Activated naive CD4-positive, alpha-beta T cell treated with anti-CD3 and anti-CD28 coated beads for 36 hours (primary cell): ENCODE data around the gene SESN1. TPM values are rescaled to one million over a fixed set of nuclear protein-coding genes. Genes with fewer than 3 reads are reported as not detected.
"Not testable (repeated sequence)": the region's sequence is repeated elsewhere in the genome, so short reads cannot be mapped to it uniquely, and the experiment has no call there.

ENCODE experiments used
- CTCF ChIA-PET: fragments of 350-600 bp; sonication (Branson Sonifier 250); formaldehyde crosslinking; loops from one replicate; lab custom pipeline; 2021; ENCODE audit warnings: antibody characterized with exemption; lab: Charles Lee
- DNase-seq: peaks from one replicate; pipeline ENCODE4 v3.0.0-alpha.2; 2020
- H3K27ac Mint-ChIP-seq: one replicate; pipeline ENCODE4 v1.8.0; 2021; ENCODE audit warnings: mild to moderate bottlenecking, mixed read lengths
- H3K27me3 Mint-ChIP-seq: one replicate; pipeline ENCODE4 v1.8.0; 2021; ENCODE audit warnings: low read depth, mixed read lengths
- H3K36me3 Mint-ChIP-seq: one replicate; pipeline ENCODE4 v1.8.0; 2021; ENCODE audit warnings: low read depth, mixed read lengths
- H3K4me1 Mint-ChIP-seq: one replicate; pipeline ENCODE4 v1.8.0; 2021; ENCODE audit warnings: low read depth, mixed read lengths
- H3K4me3 Mint-ChIP-seq: one replicate; pipeline ENCODE4 v1.8.0; 2021; ENCODE audit warnings: mild to moderate bottlenecking, moderate library complexity, mixed read lengths
- H3K9me3 Mint-ChIP-seq: one replicate; pipeline ENCODE4 v1.8.0; 2021; ENCODE audit warnings: mixed read lengths
- intact Hi-C: fragments of 100-400 bp; cut with micrococcal nuclease; formaldehyde crosslinking; loops from one replicate; pipeline ENCODE4 v1.15.1; 2023
- total RNA-seq, 2 experiments: library from RNA; stranded (reverse); gene quantifications; one replicate each; pipeline ENCODE4 v1.2.3, GENCODE V29; 2021

Gene SESN1
- total RNA-seq, 2 experiments from 2014 or later: 34.0 to 35.0 TPM

GRCh38 chr6:108988296-108988695, 106.3 kb downstream of the SESN1 start:
- CTCF ChIA-PET: interaction anchor here (0.6 to 1.5 kb wide), 3 partner anchors 74 to 507 kb away, joined by 3 to 5 read pairs (median 4); no protein-coding TSS in a partner anchor
- peaks cover 24% of the 10 kb centered on the region for H3K36me3 Mint-ChIP-seq
- intact Hi-C loops: no loop called here
- H3K4me1 Mint-ChIP-seq: no peaks in the 10 kb centered on the region
- H3K4me3 Mint-ChIP-seq: no peak overlapping the region
- DNase-seq: no peak
- no peaks in the 10 kb centered on the region for H3K27me3 Mint-ChIP-seq
- H3K27ac Mint-ChIP-seq: no peak overlapping the region
- no peaks in the 10 kb centered on the region for H3K9me3 Mint-ChIP-seq

GRCh38 chr6:108987156-108987555, 107.5 kb downstream of the SESN1 start:
- CTCF ChIA-PET: interaction anchor here (1.5 kb wide), 1 partner anchor 72 kb away, joined by 4 read pairs; no protein-coding TSS in a partner anchor
- intact Hi-C loops: no loop called here
- Mint-ChIP-seq H3K4me1 (no peaks in the 10 kb centered on the region), H3K27me3 (no peaks in the 10 kb centered on the region), H3K4me3 (no peak overlapping the region), H3K9me3 (peaks cover 2% of the 10 kb centered on the region), H3K36me3 (peaks cover 26% of the 10 kb centered on the region), H3K27ac (no peak overlapping the region)
- DNase-seq: no peak

DNA sequence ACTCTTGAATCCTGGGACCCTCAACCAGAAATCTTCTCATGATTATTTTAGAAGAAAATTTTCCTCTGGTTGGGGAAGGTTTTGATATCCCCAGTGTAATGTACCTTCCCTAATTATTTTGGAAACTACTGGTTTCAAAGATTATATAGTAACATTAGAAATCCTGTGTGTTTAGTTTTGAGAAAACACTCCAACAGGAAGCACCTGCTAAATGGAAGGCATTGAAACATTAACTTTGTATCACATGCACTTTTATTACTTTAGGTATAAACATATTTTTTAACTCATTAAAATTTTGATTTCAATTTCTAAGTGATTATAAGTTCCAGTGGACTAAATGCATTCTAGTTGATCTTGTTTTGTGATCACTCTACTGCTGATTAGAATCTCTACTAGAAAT, 109.3 kb downstream of the SESN1 start:
- peaks cover 8% of the 10 kb centered on the region for H3K9me3 Mint-ChIP-seq
- H3K4me1 Mint-ChIP-seq: no peaks in the 10 kb centered on the region
- peaks cover 15% of the 10 kb centered on the region for H3K36me3 Mint-ChIP-seq
- H3K27ac Mint-ChIP-seq: no peak overlapping the region
- no peak overlapping the region for H3K4me3 Mint-ChIP-seq
- no peak for DNase-seq
- H3K27me3 Mint-ChIP-seq: no peaks in the 10 kb centered on the region
- intact Hi-C loops: no loop called here
- CTCF ChIA-PET: no interaction called here

GRCh38 chr6:108983151-108983550, 111.5 kb downstream of the SESN1 start:
- no peak for DNase-seq
- Mint-ChIP-seq H3K4me3 (no peak overlapping the region), H3K36me3 (peaks cover 14% of the 10 kb centered on the region), H3K27ac (no peak overlapping the region), H3K27me3 (no peaks in the 10 kb centered on the region), H3K4me1 (no peaks in the 10 kb centered on the region), H3K9me3 (peaks cover 23% of the 10 kb centered on the region)
- intact Hi-C loops: no loop called here
- CTCF ChIA-PET: no interaction called here

DNA sequence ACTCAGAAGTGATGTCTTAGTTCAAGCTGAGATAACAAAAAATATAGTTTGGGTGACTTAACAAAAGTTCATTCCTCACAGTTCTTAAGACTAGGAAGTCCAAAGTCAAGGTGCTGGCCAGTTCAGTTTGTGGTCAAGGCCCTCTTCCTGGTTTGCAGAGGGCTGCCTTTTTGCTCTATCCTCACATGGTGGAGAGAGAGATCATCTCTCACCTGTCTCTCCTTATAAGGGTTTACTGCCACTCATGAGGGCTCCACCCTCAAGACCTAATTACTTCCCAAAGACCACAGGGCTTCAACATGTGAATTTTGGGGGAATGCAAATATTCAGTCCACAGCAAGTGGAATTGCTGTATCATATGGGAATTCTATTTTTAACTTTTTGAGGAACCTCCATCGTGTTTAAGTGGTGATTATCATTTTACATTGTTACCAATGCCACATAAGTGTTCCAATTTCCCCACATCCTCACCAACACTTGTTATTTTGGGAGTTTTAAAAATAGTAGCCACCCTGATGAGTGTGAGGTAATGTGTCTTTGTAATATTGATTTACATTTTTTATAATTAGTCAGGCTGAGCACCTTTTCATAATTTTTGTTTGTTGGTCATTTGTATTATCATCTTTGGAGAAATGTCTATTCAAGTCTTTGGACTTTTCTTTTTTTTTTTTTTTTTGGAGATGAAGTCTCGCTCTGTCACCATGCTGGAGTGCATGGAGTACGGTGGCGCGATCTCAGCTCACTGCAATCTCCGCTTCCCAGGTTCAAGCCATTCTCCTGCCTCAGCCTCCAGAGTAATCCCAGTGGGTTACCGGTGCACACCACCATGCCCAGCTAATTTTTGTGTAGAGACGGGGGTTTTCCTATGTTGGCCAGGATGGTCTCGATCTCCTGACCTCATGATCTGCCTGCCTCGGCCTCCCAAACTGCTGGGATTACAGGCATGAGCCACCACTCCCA, 112.2 kb downstream of the SESN1 start:
- H3K27ac Mint-ChIP-seq: no peak overlapping the region
- no peak for DNase-seq
- CTCF ChIA-PET: no interaction called here
- no peaks in the 10 kb centered on the region for H3K27me3 Mint-ChIP-seq
- intact Hi-C loops: no loop called here
- no peak overlapping the region for H3K4me3 Mint-ChIP-seq
- no peaks in the 10 kb centered on the region for H3K4me1 Mint-ChIP-seq
- H3K36me3 Mint-ChIP-seq: peaks cover 19% of the 10 kb centered on the region
- H3K9me3 Mint-ChIP-seq: peaks cover 31% of the 10 kb centered on the region

DNA sequence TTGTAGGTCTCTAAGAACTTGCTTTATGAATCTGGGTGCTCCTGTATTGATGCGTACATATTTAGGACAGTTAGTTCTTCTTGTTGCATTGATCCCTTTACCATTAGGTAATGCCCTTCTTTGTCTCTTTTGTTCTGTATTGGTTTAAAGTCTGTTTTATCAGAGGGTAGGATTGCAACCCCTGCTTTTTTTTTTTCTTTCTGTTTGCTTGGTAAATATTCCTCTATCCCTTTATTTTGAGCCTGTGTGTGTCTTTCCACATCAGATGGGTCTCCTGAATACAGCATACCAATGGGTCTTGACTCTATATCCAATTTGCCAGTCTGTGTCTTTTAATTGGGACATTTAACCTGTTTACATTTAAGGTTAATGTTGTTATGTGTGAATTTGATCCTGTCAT, 116.0 kb downstream of the SESN1 start:
- H3K27ac Mint-ChIP-seq, intact Hi-C loops, H3K4me3 Mint-ChIP-seq, CTCF ChIA-PET, H3K4me1 Mint-ChIP-seq, DNase-seq, H3K27me3 Mint-ChIP-seq: not testable (repeated sequence)
- Mint-ChIP-seq H3K36me3 (peaks cover 17% of the 10 kb centered on the region), H3K9me3 (peaks cover 46% of the 10 kb centered on the region)

- no peaks in the 10 kb centered on the region for H3K27me3 Mint-ChIP-seq
- no peak for DNase-seq
- H3K4me3 Mint-ChIP-seq: no peak overlapping the region
- H3K27ac Mint-ChIP-seq: no peak overlapping the region
- no peaks in the 10 kb centered on the region for H3K4me1 Mint-ChIP-seq
- intact Hi-C loops: no loop called here
- CTCF ChIA-PET: no interaction called here
- H3K36me3 Mint-ChIP-seq: peaks cover 7% of the 10 kb centered on the region
- peaks cover 30% of the 10 kb centered on the region for H3K9me3 Mint-ChIP-seq
Measured at GRCh38 chr6:108974201-108974600, 120.4 kb downstream of the SESN1 start.

DNA sequence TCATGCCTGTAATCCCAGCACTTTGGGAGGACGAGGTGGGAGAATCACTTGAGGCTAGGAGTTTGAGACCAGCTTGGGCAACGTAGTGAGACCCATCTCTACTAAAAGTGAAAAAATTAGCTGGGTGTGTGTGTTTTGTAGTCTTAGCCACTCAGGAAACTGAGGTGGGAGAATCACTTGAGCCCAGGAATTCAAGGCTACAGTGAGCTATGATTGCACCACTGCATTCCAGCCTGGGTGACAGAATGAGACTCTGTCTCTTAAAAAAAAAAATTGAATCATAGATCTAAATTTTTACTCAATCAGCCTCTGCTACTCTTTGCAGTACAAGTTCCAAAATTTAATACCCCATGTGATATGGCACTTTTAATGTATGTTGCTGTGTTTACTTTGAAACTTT, 124.9 kb downstream of the SESN1 start:
- H3K36me3 Mint-ChIP-seq: no peaks in the 10 kb centered on the region
- H3K27ac Mint-ChIP-seq: no peak overlapping the region
- no peaks in the 10 kb centered on the region for H3K9me3 Mint-ChIP-seq
- no peaks in the 10 kb centered on the region for H3K27me3 Mint-ChIP-seq
- CTCF ChIA-PET: interaction anchor here (1.4 kb wide), 1 partner anchor 103 kb away, joined by 4 read pairs; no protein-coding TSS in a partner anchor
- intact Hi-C loops: no loop called here
- peaks cover 2% of the 10 kb centered on the region for H3K4me1 Mint-ChIP-seq
- no peak for DNase-seq
- H3K4me3 Mint-ChIP-seq: no peak overlapping the region

GRCh38 chr6:108968325-108969316, 126.0 kb downstream of the SESN1 start:
- H3K9me3 Mint-ChIP-seq: no peaks in the 10 kb centered on the region
- peaks cover 2% of the 10 kb centered on the region for H3K4me1 Mint-ChIP-seq
- intact Hi-C loops: no loop called here
- no peaks in the 10 kb centered on the region for H3K36me3 Mint-ChIP-seq
- H3K4me3 Mint-ChIP-seq: no peak overlapping the region
- no peak overlapping the region for H3K27ac Mint-ChIP-seq
- no peaks in the 10 kb centered on the region for H3K27me3 Mint-ChIP-seq
- DNase-seq: no peak
- CTCF ChIA-PET: interaction anchor here (0.5 to 1.4 kb wide), 3 partner anchors 9 to 104 kb away, joined by 3 to 4 read pairs (median 3); no protein-coding TSS in a partner anchor

DNA sequence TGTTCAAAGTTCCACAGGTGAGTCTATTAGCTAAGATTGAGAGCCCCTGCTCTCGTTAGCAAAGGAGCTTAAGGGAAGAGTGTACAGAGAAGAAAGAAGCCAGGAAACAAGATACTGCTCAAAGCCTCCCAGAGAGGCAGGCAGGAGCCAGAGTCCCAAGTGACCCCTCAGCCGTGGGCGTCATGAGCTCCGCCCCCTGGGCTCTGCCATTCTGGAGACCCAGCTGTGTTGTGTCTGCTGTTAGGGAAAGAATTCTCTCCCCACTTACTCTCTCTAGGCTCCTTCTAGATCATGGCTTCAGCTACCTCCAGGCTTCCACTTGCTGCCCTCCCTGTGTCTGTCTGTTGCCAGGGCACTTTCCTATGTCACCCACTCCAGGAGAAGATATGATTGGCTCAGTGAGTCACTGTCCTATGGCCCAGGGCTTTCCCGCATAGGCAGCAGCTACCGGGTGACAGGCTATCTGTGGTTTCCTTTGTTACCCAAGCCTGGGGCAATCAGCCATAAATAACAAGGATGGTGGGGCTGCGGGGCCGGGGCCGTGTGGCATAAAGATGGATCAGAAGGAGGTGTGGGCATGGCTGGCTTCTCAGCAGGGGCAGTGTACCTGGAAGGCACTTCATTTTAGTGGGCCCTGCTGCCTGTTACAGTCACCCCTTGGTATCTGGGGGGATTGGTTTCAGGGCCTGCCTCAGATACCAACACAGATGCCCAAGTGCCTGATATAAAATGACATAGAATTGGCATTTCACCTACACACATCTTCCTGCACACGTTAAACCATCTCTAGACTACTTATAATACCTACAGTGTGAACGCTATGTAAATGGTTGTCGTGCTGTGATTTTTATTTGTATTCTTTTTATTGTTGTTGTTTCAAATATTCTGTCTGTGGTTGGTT, 127.5 kb downstream of the SESN1 start:
- no peaks in the 10 kb centered on the region for H3K36me3 Mint-ChIP-seq
- no peaks in the 10 kb centered on the region for H3K27me3 Mint-ChIP-seq
- H3K4me3 Mint-ChIP-seq: no peak overlapping the region
- peaks cover 2% of the 10 kb centered on the region for H3K4me1 Mint-ChIP-seq
- no peak overlapping the region for H3K27ac Mint-ChIP-seq
- DNase-seq: peak; percentile 22
- H3K9me3 Mint-ChIP-seq: no peaks in the 10 kb centered on the region
- intact Hi-C loops: no loop called here
- CTCF ChIA-PET: interaction anchor here (0.8 kb wide), 1 partner anchor 19 kb away, joined by 3 read pairs; no protein-coding TSS in a partner anchor

DNA sequence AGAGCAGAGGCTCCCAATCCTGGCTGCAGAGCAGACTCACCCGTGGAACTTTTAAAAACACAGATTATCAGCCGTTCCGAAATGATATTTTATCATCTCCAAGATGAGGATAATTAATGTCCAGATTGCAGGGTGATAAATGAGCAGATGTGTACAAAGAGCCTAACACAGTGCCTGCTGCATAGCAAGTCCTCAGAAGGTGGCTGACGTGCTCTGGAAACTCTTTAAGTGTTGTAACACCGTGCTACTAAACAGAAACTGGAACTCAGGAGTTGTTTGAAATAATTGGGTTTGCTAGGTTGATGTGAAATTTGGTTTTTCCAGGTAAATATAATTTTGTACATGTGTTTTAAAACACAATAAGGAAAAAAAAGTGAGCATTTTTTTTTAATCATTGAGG, 128.4 kb downstream of the SESN1 start:
- CTCF ChIA-PET: interaction anchor here (0.8 kb wide), 1 partner anchor 19 kb away, joined by 3 read pairs; no protein-coding TSS in a partner anchor
- no peaks in the 10 kb centered on the region for H3K36me3 Mint-ChIP-seq
- intact Hi-C loops: no loop called here
- peaks cover 2% of the 10 kb centered on the region for H3K4me1 Mint-ChIP-seq
- no peaks in the 10 kb centered on the region for H3K27me3 Mint-ChIP-seq
- H3K4me3 Mint-ChIP-seq: no peak overlapping the region
- DNase-seq: no peak
- H3K9me3 Mint-ChIP-seq: no peaks in the 10 kb centered on the region
- no peak overlapping the region for H3K27ac Mint-ChIP-seq
